Measurements from ENCODE around the gene YIPF7.

The YIPF7 gene

DNA sequence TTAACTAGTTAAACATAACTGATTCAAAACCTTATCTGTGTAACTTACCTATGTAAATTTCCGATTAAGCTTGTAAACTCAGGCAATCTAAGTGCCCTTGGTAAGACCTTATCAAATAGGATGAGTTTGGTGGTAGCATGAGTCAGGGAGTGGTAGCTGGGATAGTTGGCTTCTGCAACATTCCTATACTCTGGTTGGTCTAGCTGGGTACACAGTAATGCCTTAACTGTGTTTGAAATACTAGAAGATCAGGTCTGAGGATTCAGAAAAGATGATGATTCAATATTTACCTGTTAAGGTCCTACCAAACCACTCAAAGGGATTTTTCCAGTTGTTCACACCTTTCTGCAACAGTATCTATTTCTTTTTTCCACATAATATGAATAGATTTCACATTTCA, 5.3 kb downstream of the YIPF7 start:
- H3K27ac ChIP-seq (replicated peaks): no peak overlapping the region
- DNase-seq (ENCODE audit: low read depth in 1 of 2, low spot score in 1 of 2): no peak

GRCh38 chr4:44638091-44638490, 13.3 kb downstream of the YIPF7 start:
- no peak for DNase-seq (ENCODE audit: low read depth in 1 of 2, low spot score in 1 of 2)
- Histone ChIP-seq H3K4me3 (replicated peaks; ENCODE audit: insufficient read depth, low read length) (no peak overlapping the region), H3K27me3 (ENCODE audit: insufficient read depth, poor library complexity, severe bottlenecking) (no peaks in the 10 kb centered on the region), H3K27ac (replicated peaks) (no peak overlapping the region)
- TF ChIP-seq, protein P1, sequence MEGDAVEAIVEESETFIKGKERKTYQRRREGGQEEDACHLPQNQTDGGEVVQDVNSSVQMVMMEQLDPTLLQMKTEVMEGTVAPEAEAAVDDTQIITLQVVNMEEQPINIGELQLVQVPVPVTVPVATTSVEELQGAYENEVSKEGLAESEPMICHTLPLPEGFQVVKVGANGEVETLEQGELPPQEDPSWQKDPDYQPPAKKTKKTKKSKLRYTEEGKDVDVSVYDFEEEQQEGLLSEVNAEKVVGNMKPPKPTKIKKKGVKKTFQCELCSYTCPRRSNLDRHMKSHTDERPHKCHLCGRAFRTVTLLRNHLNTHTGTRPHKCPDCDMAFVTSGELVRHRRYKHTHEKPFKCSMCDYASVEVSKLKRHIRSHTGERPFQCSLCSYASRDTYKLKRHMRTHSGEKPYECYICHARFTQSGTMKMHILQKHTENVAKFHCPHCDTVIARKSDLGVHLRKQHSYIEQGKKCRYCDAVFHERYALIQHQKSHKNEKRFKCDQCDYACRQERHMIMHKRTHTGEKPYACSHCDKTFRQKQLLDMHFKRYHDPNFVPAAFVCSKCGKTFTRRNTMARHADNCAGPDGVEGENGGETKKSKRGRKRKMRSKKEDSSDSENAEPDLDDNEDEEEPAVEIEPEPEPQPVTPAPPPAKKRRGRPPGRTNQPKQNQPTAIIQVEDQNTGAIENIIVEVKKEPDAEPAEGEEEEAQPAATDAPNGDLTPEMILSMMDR (IDR thresholded peaks at IDR 0.05; ENCODE audit: insufficient read depth, low read length): no peak
- TF ChIP-seq GABPA (IDR thresholded peaks at IDR 0.05; ENCODE audit: low read depth) (no peak), SPI1 (IDR thresholded peaks at IDR 0.05; ENCODE audit: borderline replicate concordance, low read depth) (no peak), POLR2AphosphoS5 (IDR thresholded peaks at IDR 0.05; ENCODE audit: low read depth) (no peak), REST (IDR thresholded peaks at IDR 0.05; ENCODE audit: insufficient replicate concordance, low read depth) (no peak)

More for the DNA sequence above, 5.3 kb downstream of the YIPF7 start:
- no peaks in the 10 kb centered on the region for H3K27me3 ChIP-seq (ENCODE audit: insufficient read depth, poor library complexity, severe bottlenecking)
- no peak for TF ChIP-seq REST (IDR thresholded peaks at IDR 0.05; ENCODE audit: insufficient replicate concordance, low read depth)
- no peak overlapping the region for H3K4me3 ChIP-seq (replicated peaks; ENCODE audit: insufficient read depth, low read length)

- Histone ChIP-seq H3K4me3 (replicated peaks; ENCODE audit: insufficient read depth, low read length) (no peak overlapping the region), H3K27me3 (ENCODE audit: insufficient read depth, poor library complexity, severe bottlenecking) (no peaks in the 10 kb centered on the region), H3K27ac (replicated peaks) (no peak overlapping the region)
- TF ChIP-seq, protein P1 (IDR thresholded peaks at IDR 0.05; ENCODE audit: insufficient read depth, low read length): no peak
- TF ChIP-seq SPI1 (IDR thresholded peaks at IDR 0.05; ENCODE audit: borderline replicate concordance, low read depth) (no peak), REST (IDR thresholded peaks at IDR 0.05; ENCODE audit: insufficient replicate concordance, low read depth) (no peak), GABPA (IDR thresholded peaks at IDR 0.05; ENCODE audit: low read depth) (no peak), POLR2AphosphoS5 (IDR thresholded peaks at IDR 0.05; ENCODE audit: low read depth) (no peak)
- DNase-seq (ENCODE audit: low read depth in 1 of 2, low spot score in 1 of 2): no peak
Observed at GRCh38 chr4:44632733-44633132, 18.7 kb downstream of the YIPF7 start.

GRCh38 chr4:44632089-44632488, 19.3 kb downstream of the YIPF7 start:
- Histone ChIP-seq H3K27ac (replicated peaks) (no peak overlapping the region), H3K4me3 (replicated peaks; ENCODE audit: insufficient read depth, low read length) (no peak overlapping the region), H3K27me3 (ENCODE audit: insufficient read depth, poor library complexity, severe bottlenecking) (peaks cover 2% of the 10 kb centered on the region)
- no peak for DNase-seq (ENCODE audit: low read depth in 1 of 2, low spot score in 1 of 2)
- TF ChIP-seq GABPA (IDR thresholded peaks at IDR 0.05; ENCODE audit: low read depth): no peak
- TF ChIP-seq POLR2AphosphoS5 (IDR thresholded peaks at IDR 0.05; ENCODE audit: low read depth): no peak
- no peak for TF ChIP-seq SPI1 (IDR thresholded peaks at IDR 0.05; ENCODE audit: borderline replicate concordance, low read depth)
- TF ChIP-seq REST (IDR thresholded peaks at IDR 0.05; ENCODE audit: insufficient replicate concordance, low read depth): no peak
- TF ChIP-seq, protein P1 (IDR thresholded peaks at IDR 0.05; ENCODE audit: insufficient read depth, low read length): no peak

Data from HL-60 (cell line).